Effector CD8-positive, alpha-beta T cell (primary cell): ENCODE measurements around the gene TBL1XR1.
"Not testable (repeated sequence)": the region's sequence is repeated elsewhere in the genome, so short reads cannot be mapped to it uniquely, and the experiment has no call there.

ENCODE experiments used
- DNase-seq: peaks from one replicate; lab custom pipeline; 2025; lab: John Stamatoyannopoulos, UW

TBL1XR1 gene

GRCh38 chr3:177208781-177209180 is 11.5 kb upstream of the TBL1XR1 start:
- DNase-seq = no peak

GRCh38 chr3:177208223-177208622 is 10.9 kb upstream of the TBL1XR1 start:
- DNase-seq = no peak

- DNase-seq = no peak
Measured at GRCh38 chr3:177206936-177207335, 9.7 kb upstream of the TBL1XR1 start.

GRCh38 chr3:177203689-177204395 is 6.6 kb upstream of the TBL1XR1 start:
- DNase-seq = no peak

GRCh38 chr3:177203016-177203415 is 5.7 kb upstream of the TBL1XR1 start:
- not testable (repeated sequence) for DNase-seq

GRCh38 chr3:177201700-177202397 is 4.6 kb upstream of the TBL1XR1 start:
- no peak for DNase-seq

GRCh38 chr3:177199206-177199760 is 2.0 kb upstream of the TBL1XR1 start:
- no peak for DNase-seq

- DNase-seq = no peak
Measured at GRCh38 chr3:177197727-177198460, 612 bp upstream of the TBL1XR1 start.

GRCh38 chr3:177196456-177197040 is 734 bp downstream of the TBL1XR1 start:
- DNase-seq = peak; percentile 47

- DNase-seq = no peak
Measured at GRCh38 chr3:177196008-177196455, 1.2 kb downstream of the TBL1XR1 start.

GRCh38 chr3:177195242-177195991 is 1.9 kb downstream of the TBL1XR1 start:
- DNase-seq = no peak

- no peak for DNase-seq
Measured at GRCh38 chr3:177194299-177194698, 3.0 kb downstream of the TBL1XR1 start.

- DNase-seq = no peak
Measured at GRCh38 chr3:177193688-177194268, 3.5 kb downstream of the TBL1XR1 start.

GRCh38 chr3:177193275-177193674 is 4.0 kb downstream of the TBL1XR1 start:
- DNase-seq = not testable (repeated sequence)

GRCh38 chr3:177190756-177191681 is 6.3 kb downstream of the TBL1XR1 start:
- DNase-seq = no peak

GRCh38 chr3:177190184-177190583 is 7.1 kb downstream of the TBL1XR1 start:
- not testable (repeated sequence) for DNase-seq

- not testable (repeated sequence) for DNase-seq
Measured at GRCh38 chr3:177188325-177188724, 9.0 kb downstream of the TBL1XR1 start.

- no peak for DNase-seq
Measured at GRCh38 chr3:177186306-177186705, 11.0 kb downstream of the TBL1XR1 start.

GRCh38 chr3:177185035-177185574 is 12.2 kb downstream of the TBL1XR1 start:
- DNase-seq = no peak
